ENCODE results near the gene NRXN2. TPM values are rescaled to one million over a fixed set of nuclear protein-coding genes. Genes with fewer than 3 reads are reported as not detected.
"Not testable (repeated sequence)": the region's sequence is repeated elsewhere in the genome, so short reads cannot be mapped to it uniquely, and the experiment has no call there.

The NRXN2 gene
- total RNA-seq, 2 experiments from 2014 or later = 0.07 to 0.22 TPM

- Mint-ChIP-seq H3K36me3 (ENCODE audit: low read depth) (no peaks in the 10 kb centered on the region), H3K27ac (no peak overlapping the region), H3K9me3 (no peaks in the 10 kb centered on the region), H3K4me3 (no peak overlapping the region), H3K27me3 (no peaks in the 10 kb centered on the region), H3K4me1 (ENCODE audit: low read depth) (no peaks in the 10 kb centered on the region)
- intact Hi-C loops (cut with micrococcal nuclease) = no loop called here
- CTCF ChIA-PET = no interaction called here
- no peak for ATAC-seq
- POLR2A ChIA-PET = no interaction called here
- no peak for DNase-seq
- TF ChIP-seq, protein P1, sequence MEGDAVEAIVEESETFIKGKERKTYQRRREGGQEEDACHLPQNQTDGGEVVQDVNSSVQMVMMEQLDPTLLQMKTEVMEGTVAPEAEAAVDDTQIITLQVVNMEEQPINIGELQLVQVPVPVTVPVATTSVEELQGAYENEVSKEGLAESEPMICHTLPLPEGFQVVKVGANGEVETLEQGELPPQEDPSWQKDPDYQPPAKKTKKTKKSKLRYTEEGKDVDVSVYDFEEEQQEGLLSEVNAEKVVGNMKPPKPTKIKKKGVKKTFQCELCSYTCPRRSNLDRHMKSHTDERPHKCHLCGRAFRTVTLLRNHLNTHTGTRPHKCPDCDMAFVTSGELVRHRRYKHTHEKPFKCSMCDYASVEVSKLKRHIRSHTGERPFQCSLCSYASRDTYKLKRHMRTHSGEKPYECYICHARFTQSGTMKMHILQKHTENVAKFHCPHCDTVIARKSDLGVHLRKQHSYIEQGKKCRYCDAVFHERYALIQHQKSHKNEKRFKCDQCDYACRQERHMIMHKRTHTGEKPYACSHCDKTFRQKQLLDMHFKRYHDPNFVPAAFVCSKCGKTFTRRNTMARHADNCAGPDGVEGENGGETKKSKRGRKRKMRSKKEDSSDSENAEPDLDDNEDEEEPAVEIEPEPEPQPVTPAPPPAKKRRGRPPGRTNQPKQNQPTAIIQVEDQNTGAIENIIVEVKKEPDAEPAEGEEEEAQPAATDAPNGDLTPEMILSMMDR (IDR thresholded peaks at IDR 0.05) = no peak
Measured at GRCh38 chr11:64598797-64599697, 124.0 kb downstream of the NRXN2 start.

DNA sequence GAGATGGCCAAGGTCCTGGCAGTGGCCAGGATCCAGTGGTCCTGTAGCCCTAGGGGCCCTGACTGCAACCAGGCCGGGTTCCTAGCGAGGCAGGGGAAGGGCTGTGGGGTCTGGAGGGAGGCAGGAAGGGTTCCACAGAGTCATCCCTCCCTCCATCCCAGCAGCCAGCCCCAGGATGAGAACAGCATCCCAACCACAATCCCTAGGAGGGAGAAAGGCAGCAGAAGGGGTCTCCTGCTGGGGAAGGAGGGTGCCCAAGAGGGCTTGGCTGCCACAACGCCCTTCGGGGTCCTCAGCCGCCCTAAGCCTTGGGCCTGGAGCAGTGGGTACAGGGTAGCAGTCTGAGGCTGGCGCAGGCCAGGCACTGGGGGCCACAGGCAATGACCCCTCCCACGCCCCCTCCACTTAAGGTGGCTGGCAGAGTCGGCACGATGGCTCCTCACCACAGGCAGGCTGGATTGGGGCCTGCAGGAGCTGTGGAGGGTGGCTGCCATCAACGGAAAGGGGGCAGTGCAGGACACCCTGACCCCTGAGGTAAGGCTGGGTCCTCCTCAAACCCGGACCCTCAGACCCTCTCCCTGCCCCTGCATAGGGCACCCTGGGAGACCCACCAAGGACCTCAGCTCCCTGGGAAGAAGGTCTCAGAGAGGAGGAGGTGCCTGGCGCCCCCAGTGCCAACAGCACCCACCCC is 124.7 kb downstream of the NRXN2 start:
- intact Hi-C loops (cut with micrococcal nuclease) = no loop called here
- CTCF ChIA-PET = no interaction called here
- no peak for DNase-seq
- H3K4me1 Mint-ChIP-seq (ENCODE audit: low read depth) = no peaks in the 10 kb centered on the region
- no peaks in the 10 kb centered on the region for H3K27me3 Mint-ChIP-seq
- TF ChIP-seq, protein P1 (IDR thresholded peaks at IDR 0.05) = no peak
- H3K4me3 Mint-ChIP-seq = no peak overlapping the region
- POLR2A ChIA-PET = no interaction called here
- H3K36me3 Mint-ChIP-seq (ENCODE audit: low read depth) = no peaks in the 10 kb centered on the region
- H3K27ac Mint-ChIP-seq = no peak overlapping the region
- no peak for ATAC-seq
- H3K9me3 Mint-ChIP-seq = no peaks in the 10 kb centered on the region

GRCh38 chr11:64597671-64598101 is 125.3 kb downstream of the NRXN2 start:
- H3K4me1 Mint-ChIP-seq (ENCODE audit: low read depth) = no peaks in the 10 kb centered on the region
- H3K27me3 Mint-ChIP-seq = no peaks in the 10 kb centered on the region
- no peak overlapping the region for H3K4me3 Mint-ChIP-seq
- POLR2A ChIA-PET = no interaction called here
- no peak overlapping the region for H3K27ac Mint-ChIP-seq
- DNase-seq (no peak), ATAC-seq (no peak)
- H3K36me3 Mint-ChIP-seq (ENCODE audit: low read depth) = no peaks in the 10 kb centered on the region
- intact Hi-C loops (cut with micrococcal nuclease) = no loop called here
- TF ChIP-seq, protein P1 (IDR thresholded peaks at IDR 0.05) = no peak
- no peaks in the 10 kb centered on the region for H3K9me3 Mint-ChIP-seq
- CTCF ChIA-PET = no interaction called here

DNA sequence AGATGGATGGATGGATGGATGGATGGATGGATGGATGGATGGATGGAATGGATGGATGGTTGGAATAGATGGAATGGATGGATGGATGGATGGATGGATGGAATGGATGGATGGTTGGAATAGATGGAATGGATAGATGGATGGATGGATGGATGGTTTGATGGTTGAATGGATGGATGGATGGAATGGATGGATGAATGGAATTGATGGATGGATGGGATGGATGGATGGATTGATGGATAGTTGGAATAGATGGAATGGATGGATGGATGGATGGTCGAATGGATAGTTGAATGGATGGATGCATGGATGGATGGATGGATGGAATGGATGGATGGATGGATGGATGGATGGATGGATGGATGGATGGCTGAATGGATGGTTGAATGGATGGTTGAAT is 127.1 kb downstream of the NRXN2 start:
- POLR2A ChIA-PET; DNase-seq; H3K27ac Mint-ChIP-seq; CTCF ChIA-PET; H3K36me3 Mint-ChIP-seq (ENCODE audit: low read depth); H3K27me3 Mint-ChIP-seq; ATAC-seq; H3K4me3 Mint-ChIP-seq; H3K4me1 Mint-ChIP-seq (ENCODE audit: low read depth); intact Hi-C loops (cut with micrococcal nuclease); H3K9me3 Mint-ChIP-seq: not testable (repeated sequence)

- CTCF ChIA-PET = no interaction called here
Measured at GRCh38 chr11:64594159-64594939, 128.6 kb downstream of the NRXN2 start.

More at GRCh38 chr11:64594159-64594939, 128.6 kb downstream of the NRXN2 start:
- TF ChIP-seq, protein P1 (IDR thresholded peaks at IDR 0.05) = no peak
- DNase-seq = no peak
- POLR2A ChIA-PET = no interaction called here
- Mint-ChIP-seq H3K9me3 (peaks cover 2% of the 10 kb centered on the region), H3K36me3 (ENCODE audit: low read depth) (no peaks in the 10 kb centered on the region), H3K27ac (no peak overlapping the region), H3K4me1 (ENCODE audit: low read depth) (no peaks in the 10 kb centered on the region), H3K27me3 (no peaks in the 10 kb centered on the region), H3K4me3 (no peak overlapping the region)
- ATAC-seq = no peak
- intact Hi-C loops (cut with micrococcal nuclease) = no loop called here
